Measurements from ENCODE around the gene EYA3.

DNA sequence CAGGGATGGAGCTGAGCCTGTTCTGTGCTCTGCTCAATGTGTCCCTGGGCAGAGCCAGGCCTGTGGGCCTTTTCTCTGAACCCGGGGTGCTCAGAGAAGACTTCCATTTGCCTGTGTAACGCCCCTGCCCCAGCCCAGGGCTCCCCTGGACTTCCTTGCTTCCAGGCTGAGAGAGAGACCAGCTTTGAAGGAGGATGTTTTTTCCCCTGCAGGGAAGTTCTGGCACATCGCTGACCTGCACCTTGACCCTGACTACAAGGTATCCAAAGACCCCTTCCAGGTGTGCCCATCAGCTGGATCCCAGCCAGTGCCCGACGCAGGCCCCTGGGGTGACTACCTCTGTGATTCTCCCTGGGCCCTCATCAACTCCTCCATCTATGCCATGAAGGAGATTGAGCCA, 143.4 kb downstream of the EYA3 start:
- TF ChIP-seq, protein P1, sequence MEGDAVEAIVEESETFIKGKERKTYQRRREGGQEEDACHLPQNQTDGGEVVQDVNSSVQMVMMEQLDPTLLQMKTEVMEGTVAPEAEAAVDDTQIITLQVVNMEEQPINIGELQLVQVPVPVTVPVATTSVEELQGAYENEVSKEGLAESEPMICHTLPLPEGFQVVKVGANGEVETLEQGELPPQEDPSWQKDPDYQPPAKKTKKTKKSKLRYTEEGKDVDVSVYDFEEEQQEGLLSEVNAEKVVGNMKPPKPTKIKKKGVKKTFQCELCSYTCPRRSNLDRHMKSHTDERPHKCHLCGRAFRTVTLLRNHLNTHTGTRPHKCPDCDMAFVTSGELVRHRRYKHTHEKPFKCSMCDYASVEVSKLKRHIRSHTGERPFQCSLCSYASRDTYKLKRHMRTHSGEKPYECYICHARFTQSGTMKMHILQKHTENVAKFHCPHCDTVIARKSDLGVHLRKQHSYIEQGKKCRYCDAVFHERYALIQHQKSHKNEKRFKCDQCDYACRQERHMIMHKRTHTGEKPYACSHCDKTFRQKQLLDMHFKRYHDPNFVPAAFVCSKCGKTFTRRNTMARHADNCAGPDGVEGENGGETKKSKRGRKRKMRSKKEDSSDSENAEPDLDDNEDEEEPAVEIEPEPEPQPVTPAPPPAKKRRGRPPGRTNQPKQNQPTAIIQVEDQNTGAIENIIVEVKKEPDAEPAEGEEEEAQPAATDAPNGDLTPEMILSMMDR (conservative IDR thresholded peaks at IDR 0.05 in 1 of 2, IDR thresholded peaks at IDR 0.05 in 1 of 2; ENCODE audit: extremely low read depth in 1 of 2, insufficient read depth in 1 of 2, low read depth in 1 of 2, low read length in 2 of 2), result no peak
- no peak for TF ChIP-seq EZH2 (IDR thresholded peaks at IDR 0.05; ENCODE audit: borderline replicate concordance, low read length)

Data from mammary epithelial cell (primary cell).